Gastroesophageal sphincter (tissue), 3 donors: ENCODE data around the gene CUX1.

Experiments
- CTCF ChIP-seq, 4 experiments: fragments of 200-600 bp in 2 of 4; fragments of 450-650 bp in 2 of 4; sonication (generic) in 1 of 4; IDR thresholded peaks; one replicate each; pipeline ENCODE4 v1.5.1; 2017 to 2019; ENCODE audit warnings: antibody characterized with exemption in 4 of 4, mild to moderate bottlenecking in 2 of 4, moderate library complexity in 2 of 4
- EP300 ChIP-seq: sonication (generic); formaldehyde crosslinking; IDR thresholded peaks from one replicate; pipeline ENCODE4 v1.6.1; 2017; ENCODE audit warnings: antibody characterized with exemption, mild to moderate bottlenecking
- POLR2A ChIP-seq, 2 donors: fragments of 450-650 bp; IDR thresholded peaks; one replicate each; pipeline ENCODE4 v1.6.1; 2017; ENCODE audit warnings: antibody characterized with exemption in 2 of 2, mild to moderate bottlenecking in 2 of 2, moderate library complexity in 1 of 2
- POLR2AphosphoS5 ChIP-seq: sonication (generic); formaldehyde crosslinking; IDR thresholded peaks from one replicate; pipeline ENCODE4 v1.6.1; 2017; ENCODE audit warnings: antibody characterized with exemption

DNA sequence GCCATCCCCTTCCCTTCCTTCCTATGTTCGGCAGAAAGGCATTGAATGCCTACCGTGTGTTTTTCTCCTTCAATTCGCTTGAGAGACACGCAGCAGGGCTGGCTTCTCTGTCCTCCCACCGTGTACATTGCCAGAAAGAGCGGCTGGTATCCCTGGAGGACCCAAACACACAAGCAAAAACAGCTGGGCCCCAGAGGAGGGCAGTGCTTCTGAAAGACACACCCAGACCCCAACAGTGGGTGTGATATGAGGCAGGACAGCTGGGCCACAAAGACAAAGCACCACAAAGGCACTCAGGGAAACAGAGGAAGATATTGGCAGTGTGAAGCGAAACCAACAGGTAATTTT, 336.1 kb downstream of the CUX1 start:
- no peak for TF ChIP-seq POLR2A (IDR thresholded peaks at IDR 0.05)
- TF ChIP-seq POLR2AphosphoS5 = no peak
- no peak for TF ChIP-seq CTCF (IDR thresholded peaks at IDR 0.05)
- no peak for TF ChIP-seq EP300
